Measurements from ENCODE around the gene CWH43. TPM values are rescaled to one million over a fixed set of nuclear protein-coding genes. Genes with fewer than 3 reads are reported as not detected.
"Not testable (repeated sequence)": the region's sequence is repeated elsewhere in the genome, so short reads cannot be mapped to it uniquely, and the experiment has no call there.

CWH43 gene
- total RNA-seq, 2 donors from 2014 or later: not detected

GRCh38 chr4:49036528-49036927 is 50.5 kb downstream of the CWH43 start:
- no peaks in the 10 kb centered on the region for H3K9me3 ChIP-seq
- TF ChIP-seq, protein P1, sequence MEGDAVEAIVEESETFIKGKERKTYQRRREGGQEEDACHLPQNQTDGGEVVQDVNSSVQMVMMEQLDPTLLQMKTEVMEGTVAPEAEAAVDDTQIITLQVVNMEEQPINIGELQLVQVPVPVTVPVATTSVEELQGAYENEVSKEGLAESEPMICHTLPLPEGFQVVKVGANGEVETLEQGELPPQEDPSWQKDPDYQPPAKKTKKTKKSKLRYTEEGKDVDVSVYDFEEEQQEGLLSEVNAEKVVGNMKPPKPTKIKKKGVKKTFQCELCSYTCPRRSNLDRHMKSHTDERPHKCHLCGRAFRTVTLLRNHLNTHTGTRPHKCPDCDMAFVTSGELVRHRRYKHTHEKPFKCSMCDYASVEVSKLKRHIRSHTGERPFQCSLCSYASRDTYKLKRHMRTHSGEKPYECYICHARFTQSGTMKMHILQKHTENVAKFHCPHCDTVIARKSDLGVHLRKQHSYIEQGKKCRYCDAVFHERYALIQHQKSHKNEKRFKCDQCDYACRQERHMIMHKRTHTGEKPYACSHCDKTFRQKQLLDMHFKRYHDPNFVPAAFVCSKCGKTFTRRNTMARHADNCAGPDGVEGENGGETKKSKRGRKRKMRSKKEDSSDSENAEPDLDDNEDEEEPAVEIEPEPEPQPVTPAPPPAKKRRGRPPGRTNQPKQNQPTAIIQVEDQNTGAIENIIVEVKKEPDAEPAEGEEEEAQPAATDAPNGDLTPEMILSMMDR (IDR thresholded peaks at IDR 0.05): no peak

DNA sequence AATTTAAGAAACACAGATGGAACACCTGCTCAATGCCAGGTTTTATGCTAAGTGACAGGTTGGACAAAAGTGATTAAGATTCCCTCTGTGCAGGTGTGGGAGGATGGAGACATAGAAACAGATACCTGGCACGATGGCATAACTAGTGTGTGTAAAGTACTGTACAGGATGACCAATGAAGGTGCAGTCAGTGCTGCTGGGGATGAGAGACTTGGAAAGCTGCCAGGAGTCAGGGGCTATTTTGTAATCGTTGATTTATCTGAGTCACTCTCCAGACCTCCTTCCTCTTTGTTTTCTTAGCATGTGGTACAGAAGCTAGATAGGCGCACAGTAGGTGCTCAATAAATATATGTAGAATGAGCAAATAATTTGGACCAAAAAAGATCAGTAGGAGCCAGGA is 58.2 kb downstream of the CWH43 start:
- H3K4me1 ChIP-seq (ENCODE audit: control insufficient read depth in 1 of 2, low read depth in 2 of 2): no peaks in the 10 kb centered on the region
- H3K9me3 ChIP-seq: no peaks in the 10 kb centered on the region
- ATAC-seq (ENCODE audit: insufficient number of reproducible peaks, low FRiP score, low read depth) (no peak), DNase-seq (ENCODE audit: low spot score) (no peak)
- H3K27me3 ChIP-seq (replicated peaks; ENCODE audit: insufficient read depth): no peaks in the 10 kb centered on the region
- no peaks in the 10 kb centered on the region for H3K36me3 ChIP-seq
- no peak overlapping the region for H3K4me3 ChIP-seq
- TF ChIP-seq, protein P1 (IDR thresholded peaks at IDR 0.05): no peak
- no peak overlapping the region for H3K27ac ChIP-seq

More at GRCh38 chr4:49036528-49036927, 50.5 kb downstream of the CWH43 start:
- no peaks in the 10 kb centered on the region for H3K4me1 ChIP-seq (ENCODE audit: control insufficient read depth in 1 of 2, low read depth in 2 of 2)
- no peak overlapping the region for H3K27ac ChIP-seq
- no peaks in the 10 kb centered on the region for H3K36me3 ChIP-seq
- ATAC-seq (ENCODE audit: insufficient number of reproducible peaks, low FRiP score, low read depth) (no peak), DNase-seq (ENCODE audit: low spot score) (no peak)
- H3K4me3 ChIP-seq: no peak overlapping the region
- no peaks in the 10 kb centered on the region for H3K27me3 ChIP-seq (replicated peaks; ENCODE audit: insufficient read depth)

DNA sequence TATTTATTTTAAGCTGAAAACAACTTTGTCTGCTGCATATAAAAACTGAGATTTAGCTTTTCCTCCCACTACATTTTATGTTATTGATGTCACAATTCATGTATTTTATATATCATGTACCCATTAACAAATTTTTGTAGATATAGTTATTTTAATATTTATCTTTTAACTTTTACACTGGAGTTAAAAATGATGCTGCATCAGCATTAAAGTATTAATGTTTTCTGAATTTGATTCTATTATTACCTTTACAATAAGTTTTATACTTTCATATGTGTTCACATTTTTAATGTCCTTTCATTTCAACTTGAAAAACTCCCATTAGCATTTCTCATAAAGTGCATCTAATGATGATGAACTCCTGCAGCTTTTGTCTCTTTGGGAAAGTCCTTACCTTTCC is 72.2 kb downstream of the CWH43 start:
- no peaks in the 10 kb centered on the region for H3K27me3 ChIP-seq (replicated peaks; ENCODE audit: insufficient read depth)
- no peaks in the 10 kb centered on the region for H3K9me3 ChIP-seq
- DNase-seq (ENCODE audit: low spot score) (no peak), ATAC-seq (ENCODE audit: insufficient number of reproducible peaks, low FRiP score, low read depth) (no peak)
- H3K36me3 ChIP-seq: no peaks in the 10 kb centered on the region
- TF ChIP-seq, protein P1 (IDR thresholded peaks at IDR 0.05): no peak
- no peaks in the 10 kb centered on the region for H3K4me1 ChIP-seq (ENCODE audit: control insufficient read depth in 1 of 2, low read depth in 2 of 2)
- no peak overlapping the region for H3K27ac ChIP-seq
- no peak overlapping the region for H3K4me3 ChIP-seq

DNA sequence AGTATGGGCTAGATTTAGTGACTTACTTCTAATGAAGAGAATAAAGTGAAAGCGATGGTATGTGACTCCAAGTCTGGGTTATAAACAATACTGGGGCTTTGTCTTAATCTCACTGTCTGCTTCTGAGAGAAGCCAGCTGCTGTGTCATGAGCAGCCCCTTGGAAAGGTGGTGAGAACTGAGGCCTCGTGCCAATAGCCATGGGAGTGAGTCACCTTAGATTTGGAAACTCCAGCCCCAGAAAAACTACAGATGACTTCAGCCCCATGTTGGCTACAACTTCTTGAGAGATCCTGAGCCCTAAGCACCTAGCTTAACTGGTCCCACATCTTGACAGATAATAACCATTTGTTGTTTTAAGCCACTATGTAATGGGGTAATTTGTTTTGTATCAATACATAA is 77.6 kb downstream of the CWH43 start:
- DNase-seq (ENCODE audit: low spot score): no peak
- no peak overlapping the region for H3K27ac ChIP-seq
- no peak for ATAC-seq (ENCODE audit: insufficient number of reproducible peaks, low FRiP score, low read depth)
- TF ChIP-seq, protein P1 (IDR thresholded peaks at IDR 0.05): no peak
- H3K4me3 ChIP-seq: no peak overlapping the region
- no peaks in the 10 kb centered on the region for H3K9me3 ChIP-seq
- H3K36me3 ChIP-seq: no peaks in the 10 kb centered on the region
- H3K4me1 ChIP-seq (ENCODE audit: control insufficient read depth in 1 of 2, low read depth in 2 of 2): no peaks in the 10 kb centered on the region
- no peaks in the 10 kb centered on the region for H3K27me3 ChIP-seq (replicated peaks; ENCODE audit: insufficient read depth)

GRCh38 chr4:49072196-49072595 is 86.1 kb downstream of the CWH43 start:
- H3K27ac ChIP-seq; H3K4me1 ChIP-seq (ENCODE audit: control insufficient read depth in 1 of 2, low read depth in 2 of 2); H3K27me3 ChIP-seq (replicated peaks; ENCODE audit: insufficient read depth); H3K9me3 ChIP-seq; DNase-seq (ENCODE audit: low spot score); ATAC-seq (ENCODE audit: insufficient number of reproducible peaks, low FRiP score, low read depth); H3K4me3 ChIP-seq; H3K36me3 ChIP-seq: not testable (repeated sequence)

DNA sequence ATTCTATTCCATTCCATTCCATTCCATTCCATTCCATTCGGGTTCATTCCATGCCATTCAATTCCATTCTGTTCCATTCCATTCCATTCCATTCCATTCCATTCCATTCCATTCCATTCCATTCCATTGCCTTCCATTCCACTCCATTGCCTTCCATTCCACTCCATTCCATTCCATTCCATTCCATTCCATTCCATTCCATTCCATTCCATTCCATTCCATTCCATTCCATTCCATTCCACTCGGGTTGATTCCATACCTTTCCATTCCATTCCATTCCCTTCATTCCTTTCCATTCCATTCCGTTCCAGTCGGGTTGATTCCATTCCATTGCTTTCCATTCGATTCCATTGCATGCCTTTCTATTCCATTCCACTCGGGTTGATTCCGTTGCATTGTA is 105.8 kb downstream of the CWH43 start:
- not testable (repeated sequence) for DNase-seq (ENCODE audit: low spot score); H3K4me1 ChIP-seq (ENCODE audit: control insufficient read depth in 1 of 2, low read depth in 2 of 2); H3K9me3 ChIP-seq

GRCh38 chr4:49092608-49093135 is 106.6 kb downstream of the CWH43 start:
- not testable (repeated sequence) for H3K4me3 ChIP-seq; H3K4me1 ChIP-seq (ENCODE audit: control insufficient read depth in 1 of 2, low read depth in 2 of 2); H3K36me3 ChIP-seq; H3K9me3 ChIP-seq; H3K27ac ChIP-seq; H3K27me3 ChIP-seq (replicated peaks; ENCODE audit: insufficient read depth); DNase-seq (ENCODE audit: low spot score)
- ATAC-seq (ENCODE audit: insufficient number of reproducible peaks, low FRiP score, low read depth): peak; percentile 90

More for the DNA sequence above, 105.8 kb downstream of the CWH43 start:
- not testable (repeated sequence) for H3K4me3 ChIP-seq; H3K36me3 ChIP-seq; H3K27me3 ChIP-seq (replicated peaks; ENCODE audit: insufficient read depth); H3K27ac ChIP-seq
- peak; percentile 40 for ATAC-seq (ENCODE audit: insufficient number of reproducible peaks, low FRiP score, low read depth)

GRCh38 chr4:49096215-49096614 is 110.1 kb downstream of the CWH43 start:
- H3K27me3 ChIP-seq (replicated peaks; ENCODE audit: insufficient read depth); DNase-seq (ENCODE audit: low spot score); H3K36me3 ChIP-seq; ATAC-seq (ENCODE audit: insufficient number of reproducible peaks, low FRiP score, low read depth); H3K4me1 ChIP-seq (ENCODE audit: control insufficient read depth in 1 of 2, low read depth in 2 of 2); H3K4me3 ChIP-seq; H3K27ac ChIP-seq: not testable (repeated sequence)
- H3K9me3 ChIP-seq: peaks cover 18% of the 10 kb centered on the region

DNA sequence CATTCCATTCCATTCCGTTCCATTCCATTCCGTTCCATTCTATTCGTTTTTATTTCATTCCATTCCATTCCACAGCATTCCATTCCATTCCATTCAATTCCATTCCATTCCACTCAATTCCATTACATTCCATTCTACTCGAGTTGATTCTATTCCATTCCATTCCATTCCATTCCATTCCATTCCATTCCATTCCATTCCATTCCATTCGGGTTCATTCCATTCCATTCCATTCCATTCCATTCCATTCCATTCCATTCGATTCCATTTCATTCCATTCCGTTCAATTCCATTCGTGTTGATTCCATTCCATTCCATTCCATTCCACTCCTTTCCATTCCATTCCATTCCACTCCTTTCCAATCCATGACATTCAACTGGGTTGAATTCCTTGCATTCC is 110.6 kb downstream of the CWH43 start:
- not testable (repeated sequence) for H3K36me3 ChIP-seq; H3K27ac ChIP-seq; H3K27me3 ChIP-seq (replicated peaks; ENCODE audit: insufficient read depth); H3K4me3 ChIP-seq; DNase-seq (ENCODE audit: low spot score); H3K4me1 ChIP-seq (ENCODE audit: control insufficient read depth in 1 of 2, low read depth in 2 of 2)
- peak; percentile 39 for ATAC-seq (ENCODE audit: insufficient number of reproducible peaks, low FRiP score, low read depth)
- H3K9me3 ChIP-seq: peaks cover 20% of the 10 kb centered on the region
